Chondrocyte (in vitro differentiated cells): ENCODE measurements around the gene KIAA1549. TPM values are rescaled to one million over a fixed set of nuclear protein-coding genes. Genes with fewer than 3 reads are reported as not detected.

Source experiments
- DNase-seq: peaks from one replicate; pipeline ENCODE4 v3.0.0; 2021; ENCODE audit warnings: mixed read lengths, low spot score
- H3K27ac Mint-ChIP-seq: one replicate; pipeline ENCODE4 v1.8.0; 2021; ENCODE audit warnings: mild to moderate bottlenecking, moderate library complexity, mixed read lengths; ENCODE audit not compliant: unreplicated experiment
- H3K27me3 Mint-ChIP-seq: 2 replicates; pipeline ENCODE4 v1.8.0; 2021; ENCODE audit warnings: low read depth, mixed read lengths
- H3K36me3 Mint-ChIP-seq: 2 replicates; pipeline ENCODE4 v1.8.0; 2021; ENCODE audit warnings: low read depth, mixed read lengths
- H3K4me1 Mint-ChIP-seq: 2 replicates; pipeline ENCODE4 v1.8.0; 2021; ENCODE audit warnings: low read depth, mild to moderate bottlenecking, mixed read lengths
- H3K4me3 Mint-ChIP-seq: one replicate; pipeline ENCODE4 v1.8.0; 2021; ENCODE audit warnings: mild to moderate bottlenecking, moderate library complexity, mixed read lengths; ENCODE audit not compliant: unreplicated experiment
- H3K9me3 Mint-ChIP-seq: 2 replicates; pipeline ENCODE4 v1.8.0; 2021; ENCODE audit warnings: low read depth, mixed read lengths
- CTCF ChIP-seq: fragments of 200-600 bp; sonication (generic); IDR thresholded peaks from 2 replicates; pipeline ENCODE4 v1.5.0; 2021; ENCODE audit warnings: antibody characterized with exemption, mild to moderate bottlenecking, moderate library complexity
- total RNA-seq: library from RNA; stranded (reverse); gene quantifications from 3 replicates; pipeline ENCODE4 v1.2.1, GENCODE V29; 2021

Gene KIAA1549
- total RNA-seq, 1 donor from 2014 or later = 9.2 TPM

- peak overlapping the region; percentile 79 for H3K27ac Mint-ChIP-seq
- H3K9me3 Mint-ChIP-seq = no peaks in the 10 kb centered on the region
- H3K4me3 Mint-ChIP-seq = no peak overlapping the region
- no peaks in the 10 kb centered on the region for H3K36me3 Mint-ChIP-seq
- DNase-seq = no peak
- H3K27me3 Mint-ChIP-seq = no peaks in the 10 kb centered on the region
- no peak for TF ChIP-seq CTCF
- H3K4me1 Mint-ChIP-seq = peaks cover 27% of the 10 kb centered on the region
These were observed 56.5 kb downstream of the KIAA1549 start for GRCh38 chr7:138924501-138925225.

- Mint-ChIP-seq H3K27ac (no peak overlapping the region), H3K4me3 (no peak overlapping the region), H3K9me3 (no peaks in the 10 kb centered on the region), H3K27me3 (no peaks in the 10 kb centered on the region), H3K36me3 (peaks cover 16% of the 10 kb centered on the region), H3K4me1 (peaks cover 20% of the 10 kb centered on the region)
- no peak for TF ChIP-seq CTCF
- DNase-seq = no peak
These were observed 59.9 kb downstream of the KIAA1549 start for GRCh38 chr7:138921277-138921676.

GRCh38 chr7:138919911-138920310, 61.3 kb downstream of the KIAA1549 start:
- TF ChIP-seq CTCF = no peak
- H3K36me3 Mint-ChIP-seq = peaks cover 18% of the 10 kb centered on the region
- peak overlapping the region; percentile 4 for H3K27ac Mint-ChIP-seq
- H3K4me1 Mint-ChIP-seq = peaks cover 9% of the 10 kb centered on the region
- no peak for DNase-seq
- H3K4me3 Mint-ChIP-seq = no peak overlapping the region
- H3K9me3 Mint-ChIP-seq = no peaks in the 10 kb centered on the region
- H3K27me3 Mint-ChIP-seq = no peaks in the 10 kb centered on the region

- DNase-seq = no peak
- Mint-ChIP-seq H3K9me3 (no peaks in the 10 kb centered on the region), H3K27ac (no peak overlapping the region), H3K27me3 (no peaks in the 10 kb centered on the region), H3K4me1 (peaks cover 2% of the 10 kb centered on the region), H3K36me3 (peaks cover 19% of the 10 kb centered on the region), H3K4me3 (no peak overlapping the region)
- TF ChIP-seq CTCF = no peak
These were observed 62.0 kb downstream of the KIAA1549 start for GRCh38 chr7:138919216-138919615.

GRCh38 chr7:138918756-138919155, 62.4 kb downstream of the KIAA1549 start:
- Mint-ChIP-seq H3K4me1 (no peaks in the 10 kb centered on the region), H3K9me3 (no peaks in the 10 kb centered on the region), H3K4me3 (no peak overlapping the region), H3K27me3 (no peaks in the 10 kb centered on the region), H3K27ac (no peak overlapping the region), H3K36me3 (peaks cover 19% of the 10 kb centered on the region)
- no peak for TF ChIP-seq CTCF
- no peak for DNase-seq
